Ovary (tissue), 9 donors: ENCODE results near the gene IGFBP2. TPM values are rescaled to one million over a fixed set of nuclear protein-coding genes. Genes with fewer than 3 reads are reported as not detected.
A peak's percentile ranks its signal among the peaks of the same experiment; 100 is the strongest.

Source experiments
- DNase-seq, 5 donors: peaks; one replicate each; pipeline ENCODE4 v3.0.0-alpha.2; 2019 to 2020
- H3K27ac ChIP-seq, 2 donors: fragments of 200-600 bp; one replicate each; pipeline versions ENCODE4 v1.5.1 to v1.8.0; 2019 to 2022
- H3K27me3 ChIP-seq: fragments of 200-600 bp; one replicate; pipeline ENCODE4 v1.8.0; 2022
- H3K36me3 ChIP-seq: fragments of 200-600 bp; sonication (generic); one replicate; pipeline ENCODE4 v1.5.1; 2019
- H3K4me1 ChIP-seq: one replicate; pipeline ENCODE4 v1.8.1; 2013; ENCODE audit warnings: mild to moderate bottlenecking, moderate library complexity; ENCODE audit not compliant: insufficient read depth
- H3K4me3 ChIP-seq: fragments of 200-600 bp; sonication (generic); one replicate; pipeline ENCODE4 v1.5.1; 2017
- H3K9me3 ChIP-seq, 2 donors: fragments of 200-600 bp in 1 of 2; sonication (generic) in 1 of 2; one replicate each; pipeline versions ENCODE4 v1.5.1 to v1.8.1; 2013 to 2019; ENCODE audit warnings: mild to moderate bottlenecking in 1 of 2, moderate library complexity in 1 of 2
- EP300 ChIP-seq: sonication (generic); formaldehyde crosslinking; IDR thresholded peaks from one replicate; pipeline ENCODE4 v1.6.1; 2017; ENCODE audit warnings: antibody characterized with exemption
- POLR2A ChIP-seq: fragments of 450-650 bp; IDR thresholded peaks from one replicate; pipeline ENCODE4 v1.6.1; 2017; ENCODE audit warnings: antibody characterized with exemption, mild to moderate bottlenecking, moderate library complexity
- WGBS, 3 donors: extraction: QIAGEN DNeasy Blood & Tissue Kit in 1 of 3; methylation state at CpG; one replicate each; pipeline versions ENCODE4 v1.1.5 to v1.1.7; 2013 to 2017; 5-methylcytosine and 5-hydroxymethylcytosine counted together
- intact Hi-C, 4 donors: fragments of 100-400 bp; cut with DNase I; formaldehyde crosslinking; loops; one replicate each; pipeline versions ENCODE4 v1.11.0 to v1.15.1; 2022 to 2023
- polyA plus RNA-seq, 2 donors: library from polyadenylated mRNA; stranded (reverse); fragments of 200-250 nt in 1 of 2; fragments of 350-450 nt in 1 of 2; fragmentation: Illumina TruSeq in 1 of 2; extraction: RNeasy Lipid Tissue Mini Kit (QIAGEN cat#74804) in 1 of 2; gene quantifications; one replicate each; pipeline ENCODE4 v1.2.3, GENCODE V29; 2013 to 2014
- total RNA-seq, 7 donors: library from RNA; depleted of rRNA in 2 of 7; stranded (reverse); fragments of >200 nt in 2 of 7; fragmentation: NEBNext Ultra II Directional in 3 of 7; extraction: Animal tissue kit (Norgen Biotek cat#: 25700) in 3 of 7; gene quantifications; one replicate each; pipeline versions ENCODE4 v1.1.0 to v1.2.4, GENCODE V29; 2016 to 2023
- TF ChIP-seq, protein P1 (sequence below), 3 donors: fragments of 450-650 bp in 2 of 3; fragments of 200-600 bp in 1 of 3; IDR thresholded peaks; one replicate each; pipeline versions ENCODE4 v1.5.1 to v1.8.0; 2016 to 2022; ENCODE audit warnings: antibody characterized with exemption in 3 of 3, mild to moderate bottlenecking in 1 of 3
- donor health status: DM: no; HTN: no; CAD: no; lungs with moderate emphysema.
- donor health status: DM: no; HTN: no; CAD: no.
- donor health status: Bipolar disorder and iron deficiency.
- donor health status: DM: yes; HTN: yes; CAD: no.
- donor health status: DM: no; HTN: no; CAD: no.
- donor health status: DM: yes; HTN: yes; CAD: no.

IGFBP2 gene
- total and polyA plus RNA-seq, 9 donors: 47.2 to 333 (median 165) TPM

DNA sequence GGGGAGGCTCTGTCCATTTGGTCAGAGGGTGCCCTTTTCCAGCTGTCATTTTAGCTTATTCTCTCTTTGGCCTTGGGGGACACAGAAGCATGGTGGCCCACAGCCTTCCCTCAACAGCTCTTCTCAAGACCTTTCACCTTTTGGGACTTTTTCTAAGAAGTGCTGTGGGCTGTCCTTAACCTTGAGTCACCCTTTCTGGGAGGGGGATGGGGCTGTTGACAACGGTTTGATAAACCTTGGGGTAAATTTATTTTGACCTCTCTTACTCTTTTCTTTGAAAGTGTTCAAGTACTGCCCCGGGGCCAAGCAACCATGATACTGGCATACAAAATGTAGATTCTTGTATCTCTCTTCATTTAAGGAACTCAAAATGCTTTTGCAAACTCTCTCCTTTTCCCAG lies 48.5 kb downstream of the IGFBP2 start:
- TF ChIP-seq, protein P1, sequence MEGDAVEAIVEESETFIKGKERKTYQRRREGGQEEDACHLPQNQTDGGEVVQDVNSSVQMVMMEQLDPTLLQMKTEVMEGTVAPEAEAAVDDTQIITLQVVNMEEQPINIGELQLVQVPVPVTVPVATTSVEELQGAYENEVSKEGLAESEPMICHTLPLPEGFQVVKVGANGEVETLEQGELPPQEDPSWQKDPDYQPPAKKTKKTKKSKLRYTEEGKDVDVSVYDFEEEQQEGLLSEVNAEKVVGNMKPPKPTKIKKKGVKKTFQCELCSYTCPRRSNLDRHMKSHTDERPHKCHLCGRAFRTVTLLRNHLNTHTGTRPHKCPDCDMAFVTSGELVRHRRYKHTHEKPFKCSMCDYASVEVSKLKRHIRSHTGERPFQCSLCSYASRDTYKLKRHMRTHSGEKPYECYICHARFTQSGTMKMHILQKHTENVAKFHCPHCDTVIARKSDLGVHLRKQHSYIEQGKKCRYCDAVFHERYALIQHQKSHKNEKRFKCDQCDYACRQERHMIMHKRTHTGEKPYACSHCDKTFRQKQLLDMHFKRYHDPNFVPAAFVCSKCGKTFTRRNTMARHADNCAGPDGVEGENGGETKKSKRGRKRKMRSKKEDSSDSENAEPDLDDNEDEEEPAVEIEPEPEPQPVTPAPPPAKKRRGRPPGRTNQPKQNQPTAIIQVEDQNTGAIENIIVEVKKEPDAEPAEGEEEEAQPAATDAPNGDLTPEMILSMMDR (IDR thresholded peaks at IDR 0.05): no peak
- TF ChIP-seq EP300 (no peak), POLR2A (no peak)
- intact Hi-C loops: loop anchor here in 2 of 4 donors (5.0 to 10.0 kb wide), 2 partner anchors 1031 to 1073 kb away; no protein-coding TSS in a partner anchor
- Histone ChIP-seq H3K36me3 (no peaks in the 10 kb centered on the region), H3K27me3 (no peaks in the 10 kb centered on the region), H3K4me3 (no peak overlapping the region), H3K9me3 (no peaks in the 10 kb centered on the region), H3K4me1 (peaks cover 13% of the 10 kb centered on the region), H3K27ac (peak overlapping the region in 1 of 2 donors; percentile 13)
- DNase-seq: peak in 1 of 5 donors; percentile 23
- 23 to 35% (median 35%) methylated on average over 2 of the region's 2 CpGs for WGBS, 3 donors

DNA sequence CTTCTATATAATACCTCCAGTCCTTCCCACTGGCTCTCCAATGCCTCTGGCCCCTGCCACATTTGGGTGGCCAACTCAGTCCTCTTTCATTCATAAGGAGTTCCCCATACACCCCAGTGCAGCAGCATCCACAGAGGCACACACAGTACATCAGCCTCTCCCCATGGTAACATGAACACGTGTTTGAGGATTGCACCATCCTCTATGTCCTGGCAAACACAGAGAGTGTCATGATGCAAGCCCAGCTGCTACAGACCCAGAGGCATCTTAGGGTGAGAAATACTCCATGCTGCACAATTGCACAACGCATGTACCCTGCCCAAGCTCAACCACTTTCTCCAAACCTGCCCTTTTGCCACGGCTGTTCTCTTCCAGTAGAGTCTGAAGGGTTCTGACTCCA lies 50.6 kb downstream of the IGFBP2 start:
- peaks cover 19% of the 10 kb centered on the region for H3K4me1 ChIP-seq
- no peaks in the 10 kb centered on the region for H3K9me3 ChIP-seq
- DNase-seq: peak in 4 of 5 donors; percentile 48 to 88 (median 59)
- H3K36me3 ChIP-seq: no peaks in the 10 kb centered on the region
- H3K27ac ChIP-seq: peak overlapping the region in 1 of 2 donors; percentile 52
- WGBS, 3 donors: 15 to 30% (median 27%) methylated on average over 3 of the region's 3 CpGs
- TF ChIP-seq POLR2A: no peak
- TF ChIP-seq, protein P1 (IDR thresholded peaks at IDR 0.05): no peak
- TF ChIP-seq EP300: peak; percentile 83
- no peaks in the 10 kb centered on the region for H3K27me3 ChIP-seq
- no peak overlapping the region for H3K4me3 ChIP-seq
- intact Hi-C loops: loop anchor here in 2 of 4 donors (5.0 to 10.0 kb wide), 2 partner anchors 1028 to 1071 kb away; no protein-coding TSS in a partner anchor

DNA sequence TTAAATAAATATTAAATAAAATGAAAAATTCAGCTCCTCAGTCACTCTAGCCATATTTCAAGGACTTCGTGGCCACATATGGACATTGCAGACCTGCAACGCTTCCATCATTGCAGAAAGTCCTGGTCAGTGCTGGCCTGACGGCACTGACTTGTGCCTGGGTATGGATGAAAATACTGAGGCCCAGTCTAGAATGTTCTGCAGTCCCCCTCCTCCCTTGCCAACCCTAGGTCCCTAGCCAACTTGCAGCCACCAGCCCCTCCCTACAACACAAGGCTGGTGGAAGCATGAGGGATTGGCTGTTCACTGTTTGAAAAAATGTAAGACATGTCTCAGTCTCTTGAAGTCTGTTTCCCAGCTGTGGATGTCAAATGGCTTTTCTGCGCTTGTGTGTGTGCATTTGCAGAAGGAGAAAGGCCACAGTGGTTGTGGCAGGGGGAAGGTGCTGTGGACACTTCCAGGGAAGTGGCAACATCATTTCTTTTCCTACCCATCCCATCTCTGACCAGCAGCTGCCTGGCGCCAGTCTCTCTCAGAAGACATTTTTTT lies 52.2 kb downstream of the IGFBP2 start:
- 80 to 88% (median 85%) methylated on average over 5 of the region's 5 CpGs for WGBS, 3 donors
- Histone ChIP-seq H3K9me3 (no peaks in the 10 kb centered on the region), H3K4me3 (no peak overlapping the region), H3K4me1 (peaks cover 30% of the 10 kb centered on the region), H3K36me3 (no peaks in the 10 kb centered on the region), H3K27ac (peak overlapping the region in 1 of 2 donors; percentile 5), H3K27me3 (no peaks in the 10 kb centered on the region)
- DNase-seq: peak in 1 of 5 donors; percentile 13
- no peak for TF ChIP-seq EP300
- TF ChIP-seq POLR2A: no peak
- TF ChIP-seq, protein P1 (IDR thresholded peaks at IDR 0.05): no peak
- intact Hi-C loops: loop anchor here in 1 of 4 donors (10.0 kb wide), 1 partner anchor 1069 kb away; no protein-coding TSS in a partner anchor

DNA sequence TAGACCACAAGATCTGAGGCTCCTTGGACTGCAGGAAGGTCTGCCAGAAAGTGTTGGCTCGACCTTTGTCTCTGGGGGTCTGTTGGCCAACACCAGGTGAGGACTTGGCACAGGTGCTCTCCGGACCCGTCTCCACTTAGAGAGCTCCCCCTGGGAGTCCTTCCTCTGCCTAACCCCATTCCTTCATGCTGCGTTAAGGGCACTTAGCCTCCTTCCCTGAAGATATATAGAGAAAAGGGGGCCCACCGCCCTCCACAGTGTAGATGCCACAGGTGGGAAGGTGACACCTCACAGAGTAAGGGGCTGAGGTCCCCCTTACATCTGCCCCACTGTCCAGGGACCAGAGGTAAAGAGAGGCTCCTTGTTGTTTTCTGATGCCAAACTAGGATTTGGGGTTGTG lies 53.9 kb downstream of the IGFBP2 start:
- H3K9me3 ChIP-seq: no peaks in the 10 kb centered on the region
- H3K27me3 ChIP-seq: no peaks in the 10 kb centered on the region
- peaks cover 31% of the 10 kb centered on the region for H3K4me1 ChIP-seq
- 63 to 77% (median 76%) methylated on average over 5 of the region's 5 CpGs for WGBS, 3 donors
- no peak for TF ChIP-seq POLR2A
- TF ChIP-seq, protein P1 (IDR thresholded peaks at IDR 0.05): no peak
- TF ChIP-seq EP300: no peak
- H3K36me3 ChIP-seq: no peaks in the 10 kb centered on the region
- intact Hi-C loops: loop anchor here in 1 of 4 donors (10.0 kb wide), 1 partner anchor 1068 kb away; no protein-coding TSS in a partner anchor
- peak overlapping the region in 1 of 2 donors; percentile 21 for H3K27ac ChIP-seq
- no peak overlapping the region for H3K4me3 ChIP-seq
- DNase-seq: peak in 2 of 5 donors; percentile 25 to 38
